HEK293 (cell line): ENCODE results near the gene C9orf72.

ENCODE experiments used
- GLI2 ChIP-seq: fragments of 450-650 bp; formaldehyde crosslinking; IDR thresholded peaks from 2 replicates; pipeline ENCODE4; 2017; ENCODE audit warnings: missing biosample characterization, missing genetic modification characterization, low read depth, borderline replicate concordance
- KLF1 ChIP-seq: fragments of 450-650 bp; formaldehyde crosslinking; IDR thresholded peaks from 2 replicates; pipeline ENCODE4 v1.5.1; 2016; ENCODE audit warnings: missing biosample characterization, missing genetic modification characterization
- KLF17 ChIP-seq: fragments of 450-650 bp; formaldehyde crosslinking; IDR thresholded peaks from 2 replicates; pipeline ENCODE4 v1.5.1; 2016; ENCODE audit warnings: missing biosample characterization, missing genetic modification characterization
- KLF9 ChIP-seq: fragments of 450-650 bp; formaldehyde crosslinking; IDR thresholded peaks from 2 replicates; pipeline ENCODE4 v1.5.1; 2016; ENCODE audit warnings: missing biosample characterization, missing genetic modification characterization, low read depth
- MZF1 ChIP-seq: fragments of 450-650 bp; formaldehyde crosslinking; IDR thresholded peaks from 2 replicates; pipeline ENCODE4 v1.5.1; 2017; ENCODE audit warnings: missing biosample characterization, missing genetic modification characterization, borderline replicate concordance
- OSR2 ChIP-seq: fragments of 450-650 bp; formaldehyde crosslinking; IDR thresholded peaks from 2 replicates; pipeline ENCODE4 v1.5.1; 2016; ENCODE audit warnings: missing biosample characterization, missing genetic modification characterization
- PATZ1 ChIP-seq: fragments of 450-650 bp; formaldehyde crosslinking; IDR thresholded peaks from 2 replicates; pipeline ENCODE4 v1.5.1; 2016; ENCODE audit warnings: missing biosample characterization, missing genetic modification characterization
- REPIN1 ChIP-seq: fragments of 450-650 bp; formaldehyde crosslinking; IDR thresholded peaks from 2 replicates; pipeline ENCODE4 v1.5.1; 2017; ENCODE audit warnings: missing biosample characterization, missing genetic modification characterization, low read depth
- SP2 ChIP-seq: fragments of 450-650 bp; formaldehyde crosslinking; IDR thresholded peaks from 2 replicates; pipeline ENCODE4 v1.5.1; 2016; ENCODE audit warnings: missing biosample characterization, missing genetic modification characterization
- YY1 ChIP-seq: fragments of 450-650 bp; formaldehyde crosslinking; IDR thresholded peaks from 2 replicates; pipeline ENCODE4 v1.5.1; 2018; ENCODE audit warnings: missing biosample characterization, missing genetic modification characterization
- ZBTB1 ChIP-seq: fragments of 450-650 bp; formaldehyde crosslinking; IDR thresholded peaks from 2 replicates; pipeline ENCODE4 v1.5.1; 2016; ENCODE audit warnings: missing biosample characterization, missing genetic modification characterization
- ZFP41 ChIP-seq: fragments of 450-650 bp; formaldehyde crosslinking; IDR thresholded peaks from 2 replicates; pipeline ENCODE4 v1.5.1; 2016; ENCODE audit warnings: missing biosample characterization, missing genetic modification characterization, borderline replicate concordance
- ZIC2 ChIP-seq: fragments of 450-650 bp; formaldehyde crosslinking; IDR thresholded peaks from 2 replicates; pipeline ENCODE4 v1.5.1; 2016; ENCODE audit warnings: missing biosample characterization, missing genetic modification characterization
- ZNF112 ChIP-seq: fragments of 450-650 bp; formaldehyde crosslinking; IDR thresholded peaks from 2 replicates; pipeline ENCODE4 v1.5.0; 2017; ENCODE audit warnings: missing biosample characterization, missing genetic modification characterization
- ZNF155 ChIP-seq: fragments of 450-650 bp; formaldehyde crosslinking; IDR thresholded peaks from 2 replicates; pipeline ENCODE4 v1.5.1; 2016; ENCODE audit warnings: missing biosample characterization, missing genetic modification characterization
- ZNF157 ChIP-seq: fragments of 450-650 bp; formaldehyde crosslinking; IDR thresholded peaks from 2 replicates; pipeline ENCODE4 v1.5.1; 2016; ENCODE audit warnings: missing biosample characterization, missing genetic modification characterization
- ZNF280C ChIP-seq: fragments of 450-650 bp; formaldehyde crosslinking; IDR thresholded peaks from 2 replicates; pipeline ENCODE4 v1.5.1; 2016; ENCODE audit warnings: missing biosample characterization, missing genetic modification characterization
- ZNF335 ChIP-seq: fragments of 450-650 bp; formaldehyde crosslinking; conservative IDR thresholded peaks from 2 replicates; pipeline ENCODE4 v1.5.1; 2016; ENCODE audit warnings: missing biosample characterization, missing genetic modification characterization
- ZNF394 ChIP-seq: fragments of 450-650 bp; formaldehyde crosslinking; IDR thresholded peaks from 2 replicates; pipeline ENCODE4 v1.5.1; 2016; ENCODE audit warnings: missing biosample characterization, missing genetic modification characterization, mild to moderate bottlenecking, moderate library complexity, borderline replicate concordance
- ZNF398 ChIP-seq: fragments of 450-650 bp; formaldehyde crosslinking; IDR thresholded peaks from 2 replicates; pipeline ENCODE4 v1.5.1; 2017; ENCODE audit warnings: missing biosample characterization, missing genetic modification characterization
- ZNF423 ChIP-seq: fragments of 450-650 bp; formaldehyde crosslinking; IDR thresholded peaks from 2 replicates; pipeline ENCODE4 v1.5.1; 2016; ENCODE audit warnings: missing biosample characterization, missing genetic modification characterization
- ZNF473 ChIP-seq: fragments of 450-650 bp; formaldehyde crosslinking; IDR thresholded peaks from 2 replicates; pipeline ENCODE4 v1.5.1; 2017; ENCODE audit warnings: missing biosample characterization, missing genetic modification characterization
- ZNF596 ChIP-seq: fragments of 450-650 bp; IDR thresholded peaks from 2 replicates; pipeline ENCODE4 v1.5.0; 2018; ENCODE audit warnings: missing biosample characterization, mild to moderate bottlenecking, missing genetic modification characterization, moderate library complexity
- ZNF610 ChIP-seq: fragments of 450-650 bp; formaldehyde crosslinking; IDR thresholded peaks from 2 replicates; pipeline ENCODE4 v1.5.1; 2016; ENCODE audit warnings: missing biosample characterization, missing genetic modification characterization, borderline replicate concordance
- ZNF645 ChIP-seq: fragments of 450-650 bp; formaldehyde crosslinking; IDR thresholded peaks from 2 replicates; pipeline ENCODE4; 2016; ENCODE audit warnings: missing biosample characterization, missing genetic modification characterization
- ZNF677 ChIP-seq: fragments of 450-650 bp; IDR thresholded peaks from 2 replicates; pipeline ENCODE4 v1.5.0; 2018; ENCODE audit warnings: missing biosample characterization, mild to moderate bottlenecking, missing genetic modification characterization, moderate library complexity
- ZNF692 ChIP-seq: fragments of 450-650 bp; formaldehyde crosslinking; IDR thresholded peaks from 2 replicates; pipeline ENCODE4 v1.5.1; 2016; ENCODE audit warnings: missing biosample characterization, missing genetic modification characterization
- ZNF747 ChIP-seq: fragments of 450-650 bp; formaldehyde crosslinking; IDR thresholded peaks from 2 replicates; pipeline ENCODE4 v1.5.1; 2016; ENCODE audit warnings: missing biosample characterization, missing genetic modification characterization
- ZNF792 ChIP-seq: fragments of 450-650 bp; formaldehyde crosslinking; IDR thresholded peaks from 2 replicates; pipeline ENCODE4 v1.5.1; 2016; ENCODE audit warnings: missing biosample characterization, missing genetic modification characterization
- ZNF843 ChIP-seq: fragments of 450-650 bp; formaldehyde crosslinking; IDR thresholded peaks from 2 replicates; pipeline ENCODE4 v1.5.1; 2016; ENCODE audit warnings: missing biosample characterization, missing genetic modification characterization

C9orf72 gene

DNA sequence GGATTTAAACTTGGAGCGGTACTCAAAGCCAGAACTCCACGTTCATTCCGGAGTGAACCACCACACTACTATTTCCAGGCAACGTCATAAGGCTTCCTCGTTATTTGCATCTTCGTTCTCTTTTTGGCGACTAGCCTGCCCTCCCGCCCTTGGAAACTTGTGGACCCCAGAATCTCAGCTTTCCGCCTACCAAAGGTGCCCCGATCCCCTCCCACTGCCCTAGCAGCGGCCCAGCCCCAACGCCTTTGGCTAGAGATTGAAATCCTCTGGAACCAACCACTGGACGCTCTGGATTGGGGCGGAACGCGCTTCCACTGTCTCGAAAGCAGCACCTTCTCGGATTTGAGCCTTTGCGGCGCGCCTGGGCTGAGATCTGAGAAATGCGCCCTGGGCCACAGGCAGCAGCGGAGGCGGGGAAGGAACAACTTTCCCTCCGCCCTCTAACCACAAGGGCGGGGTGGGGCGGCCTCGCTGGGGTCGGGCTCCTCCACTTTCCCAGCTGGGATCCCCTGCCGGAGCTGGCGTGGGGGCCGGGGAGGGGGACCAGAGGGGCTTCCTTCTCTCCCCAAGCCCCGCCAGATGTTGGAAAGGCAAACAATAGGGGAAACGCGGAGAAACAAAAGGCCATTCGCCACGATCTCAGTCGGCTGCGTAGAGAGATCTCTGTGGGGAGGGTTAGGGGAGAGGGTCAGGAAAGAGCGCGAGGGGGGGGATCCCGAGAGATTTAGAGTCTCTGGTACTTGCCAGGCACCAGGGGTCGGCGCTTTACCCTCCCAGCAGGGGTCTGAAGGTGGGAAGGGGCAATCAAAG, 45.0 kb downstream of the C9orf72 start (continued):
- TF ChIP-seq ZNF792 (tag by site-specific recombination): no peak
- no peak for TF ChIP-seq ZNF157 (tag by site-specific recombination)
- no peak for TF ChIP-seq ZNF677 (tag by site-specific recombination)
- no peak for TF ChIP-seq ZNF423
- peak; percentile 68 for TF ChIP-seq ZNF692
- no peak for TF ChIP-seq ZNF596 (tag by site-specific recombination)
- TF ChIP-seq ZNF280C (tag by site-specific recombination): no peak
- TF ChIP-seq KLF9 (tag by site-specific recombination): no peak
- TF ChIP-seq ZFP41 (tag by site-specific recombination): no peak
- no peak for TF ChIP-seq REPIN1 (tag by site-specific recombination)
- no peak for TF ChIP-seq GLI2 (tag by site-specific recombination)
- TF ChIP-seq ZNF610 (tag by site-specific recombination): no peak
- peak; percentile 20 for TF ChIP-seq ZIC2
- no peak for TF ChIP-seq MZF1 (tag by site-specific recombination)
- TF ChIP-seq ZNF747 (tag by site-specific recombination): no peak
- TF ChIP-seq ZNF155: no peak
- TF ChIP-seq ZNF843 (tag by site-specific recombination): no peak
- peak; percentile 49; the same call in 1 of the 2 replicates for TF ChIP-seq KLF1 (tag by site-specific recombination)
- TF ChIP-seq ZNF112: no peak
- TF ChIP-seq KLF17 (tag by site-specific recombination): no peak
- peak; percentile 65; the same call in 1 of the 2 replicates for TF ChIP-seq ZNF335 (tag by site-specific recombination)
- peak; percentile 85 for TF ChIP-seq ZNF398
- no peak for TF ChIP-seq ZNF394 (tag by site-specific recombination)
- 0 out of 2 replicates have a peak, but pooled peaks have one; percentile 43 for TF ChIP-seq PATZ1 (tag by site-specific recombination)
- peak; percentile 75 for TF ChIP-seq SP2
- TF ChIP-seq ZBTB1 (tag by site-specific recombination): no peak
- TF ChIP-seq YY1: no peak
- TF ChIP-seq OSR2: no peak
- TF ChIP-seq ZNF473 (tag by site-specific recombination): no peak
- TF ChIP-seq ZNF645 (tag by site-specific recombination): no peak
